Trophoblast cell (in vitro differentiated cells and primary cell): ENCODE measurements around the gene SLC25A4.

Source experiments
- DNase-seq, 2 donors: peaks; one replicate each; pipeline ENCODE4 v3.0.0-alpha.2; 2016
- H2AFZ ChIP-seq: 2 replicates; pipeline ENCODE4 v1.6.1; 2013; ENCODE audit warnings: low read length, moderate library complexity, mild to moderate bottlenecking; ENCODE audit not compliant: insufficient read depth, poor library complexity
- H2AK5ac ChIP-seq: 2 replicates; pipeline ENCODE4 v1.6.1; 2013; ENCODE audit warnings: mild to moderate bottlenecking, low read length
- H2BK120ac ChIP-seq: 2 replicates; pipeline ENCODE4 v1.6.1; 2013; ENCODE audit warnings: low read length, mild to moderate bottlenecking, moderate library complexity; ENCODE audit not compliant: insufficient read depth, poor library complexity
- H2BK12ac ChIP-seq: 2 replicates; pipeline ENCODE4 v1.6.1; 2013; ENCODE audit warnings: mild to moderate bottlenecking, low read length, moderate library complexity
- H2BK5ac ChIP-seq: 2 replicates; pipeline ENCODE4 v1.6.1; 2013; ENCODE audit warnings: low read length, low read depth, moderate library complexity, mild to moderate bottlenecking; ENCODE audit not compliant: poor library complexity
- H3K14ac ChIP-seq: 2 replicates; pipeline ENCODE4 v1.6.1; 2013; ENCODE audit warnings: mild to moderate bottlenecking, low read length
- H3K18ac ChIP-seq: 2 replicates; pipeline ENCODE4 v1.6.1; 2013; ENCODE audit warnings: mild to moderate bottlenecking, low read length
- H3K23ac ChIP-seq: 2 replicates; pipeline ENCODE4 v1.6.1; 2013; ENCODE audit warnings: low read length
- H3K27ac ChIP-seq: 2 replicates; pipeline ENCODE4 v1.5.1; 2013; ENCODE audit warnings: low read depth, mild to moderate bottlenecking, inconsistent platforms, low read length, moderate library complexity
- H3K27me3 ChIP-seq: 2 replicates; pipeline ENCODE4 v1.6.1; 2013; ENCODE audit warnings: inconsistent platforms, mild to moderate bottlenecking, low read length, moderate library complexity; ENCODE audit not compliant: insufficient read depth
- H3K36me3 ChIP-seq, 2 experiments: 1 replicate in 1 of 2; 2 replicates in 1 of 2; pipeline ENCODE4 v1.6.1; 2013; ENCODE audit warnings: low read length in 2 of 2, mild to moderate bottlenecking in 2 of 2, moderate library complexity in 1 of 2; ENCODE audit not compliant: insufficient read depth in 2 of 2, control insufficient read depth in 1 of 2
- H3K4ac ChIP-seq: 2 replicates; pipeline ENCODE4 v1.6.1; 2013; ENCODE audit warnings: low read depth, mild to moderate bottlenecking, low read length, moderate library complexity
- H3K4me1 ChIP-seq, 2 experiments: 1 replicate in 1 of 2; 2 replicates in 1 of 2; pipeline ENCODE4 v1.6.1; 2013; ENCODE audit warnings: low read length in 2 of 2, mild to moderate bottlenecking in 2 of 2, moderate library complexity in 1 of 2; ENCODE audit not compliant: insufficient read depth in 2 of 2, control insufficient read depth in 1 of 2
- H3K4me2 ChIP-seq: 2 replicates; pipeline ENCODE4 v1.6.1; 2013; ENCODE audit warnings: inconsistent platforms, mild to moderate bottlenecking, low read length, moderate library complexity
- H3K4me3 ChIP-seq: 2 replicates; pipeline ENCODE4 v1.5.1; 2013; ENCODE audit warnings: mild to moderate bottlenecking, low read depth, low read length, inconsistent platforms
- H3K79me1 ChIP-seq: one replicate; pipeline ENCODE4 v1.6.1; 2013; ENCODE audit warnings: low read length
- H3K79me2 ChIP-seq: 2 replicates; pipeline ENCODE4 v1.6.1; 2013; ENCODE audit warnings: low read length, mild to moderate bottlenecking; ENCODE audit not compliant: control insufficient read depth, insufficient read depth, poor library complexity
- H3K9ac ChIP-seq: 2 replicates; pipeline ENCODE4 v1.6.1; 2013; ENCODE audit warnings: mild to moderate bottlenecking, low read length
- H3K9me3 ChIP-seq: 2 replicates; pipeline ENCODE4 v1.6.1; 2013; ENCODE audit warnings: low read depth, mild to moderate bottlenecking, control low read depth, inconsistent platforms, low read length; ENCODE audit not compliant: insufficient read depth
- H4K12ac ChIP-seq: 2 replicates; pipeline ENCODE4 v1.6.1; 2013; ENCODE audit warnings: low read depth, mild to moderate bottlenecking, low read length, moderate library complexity
- H4K8ac ChIP-seq: 2 replicates; pipeline ENCODE4 v1.6.1; 2013; ENCODE audit warnings: low read depth, mild to moderate bottlenecking, low read length, moderate library complexity
- H4K91ac ChIP-seq: one replicate; pipeline ENCODE4 v1.6.1; 2013; ENCODE audit warnings: low read depth, mild to moderate bottlenecking, low read length, moderate library complexity
- WGBS: extraction: QIAGEN DNeasy Blood & Tissue Kit; methylation state at CpG from one replicate; pipeline ENCODE4 v1.1.7; 2013; ENCODE audit warnings: missing lambda C conversion rate; ENCODE audit not compliant: insufficient read length, insufficient coverage; ENCODE audit errors: extremely low coverage; 5-methylcytosine and 5-hydroxymethylcytosine counted together

The SLC25A4 gene

GRCh38 chr4:185099024-185099682, 43.9 kb upstream of the SLC25A4 start:
- H4K91ac ChIP-seq: no peak overlapping the region
- no peak overlapping the region for H2BK5ac ChIP-seq
- no peaks in the 10 kb centered on the region for H3K27me3 ChIP-seq
- no peaks in the 10 kb centered on the region for H3K9me3 ChIP-seq
- no peak for DNase-seq
- no peak overlapping the region for H2BK120ac ChIP-seq
- H3K4me2 ChIP-seq: no peak overlapping the region
- no peak overlapping the region for H4K12ac ChIP-seq
- no peak overlapping the region for H3K23ac ChIP-seq
- H3K4me1 ChIP-seq: no peaks in the 10 kb centered on the region
- no peak overlapping the region for H3K18ac ChIP-seq
- no peaks in the 10 kb centered on the region for H3K79me2 ChIP-seq
- H3K36me3 ChIP-seq: no peaks in the 10 kb centered on the region
- no peak overlapping the region for H3K27ac ChIP-seq
- no peak overlapping the region for H3K4ac ChIP-seq
- H2BK12ac ChIP-seq: no peak overlapping the region
- H4K8ac ChIP-seq: no peak overlapping the region
- H2AFZ ChIP-seq: no peak overlapping the region
- no peaks in the 10 kb centered on the region for H3K79me1 ChIP-seq
- no peak overlapping the region for H3K4me3 ChIP-seq
- no CpG with 5 or more reads among the region's 8 CpGs for WGBS
- no peak overlapping the region for H3K9ac ChIP-seq
- no peak overlapping the region for H2AK5ac ChIP-seq
- H3K14ac ChIP-seq: no peak overlapping the region

- no peak overlapping the region for H3K9ac ChIP-seq
- H3K79me2 ChIP-seq: no peaks in the 10 kb centered on the region
- no peak overlapping the region for H2BK12ac ChIP-seq
These were observed 43.1 kb upstream of the SLC25A4 start for GRCh38 chr4:185099940-185100339.

DNA sequence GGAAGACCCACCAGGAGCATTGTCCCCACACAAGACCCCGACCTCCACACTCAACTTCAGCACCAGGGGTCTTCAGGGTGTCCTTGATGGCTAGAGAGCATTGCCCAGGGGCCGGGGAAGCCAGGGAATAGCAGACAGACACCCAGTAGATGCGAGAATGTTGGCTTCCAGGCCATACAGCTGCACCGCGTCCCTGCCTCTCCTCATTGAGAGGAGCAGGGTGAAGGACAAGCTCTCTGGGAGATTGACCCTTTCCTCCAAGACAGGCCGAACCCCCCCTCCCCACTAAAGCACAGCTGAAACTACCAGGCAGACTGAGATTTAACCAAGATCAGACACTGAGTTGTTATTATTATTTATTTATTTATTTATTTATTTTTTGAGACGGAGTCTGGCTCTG, 42.6 kb upstream of the SLC25A4 start:
- H4K91ac ChIP-seq: no peak overlapping the region
- no peak overlapping the region for H2BK120ac ChIP-seq
- no peak overlapping the region for H3K4ac ChIP-seq
- H3K9ac ChIP-seq: no peak overlapping the region
- no peak overlapping the region for H3K4me2 ChIP-seq
- H2BK5ac ChIP-seq: no peak overlapping the region
- no peak overlapping the region for H4K8ac ChIP-seq
- H3K4me3 ChIP-seq: no peak overlapping the region
- H2AK5ac ChIP-seq: no peak overlapping the region
- H3K79me2 ChIP-seq: no peaks in the 10 kb centered on the region
- H3K36me3 ChIP-seq: no peaks in the 10 kb centered on the region
- no peak overlapping the region for H4K12ac ChIP-seq
- no CpG with 5 or more reads among the region's 7 CpGs for WGBS
- DNase-seq: no peak
- no peaks in the 10 kb centered on the region for H3K4me1 ChIP-seq
- no peaks in the 10 kb centered on the region for H3K79me1 ChIP-seq
- H3K18ac ChIP-seq: no peak overlapping the region
- no peak overlapping the region for H3K27ac ChIP-seq
- H2AFZ ChIP-seq: no peak overlapping the region
- no peak overlapping the region for H3K23ac ChIP-seq
- no peaks in the 10 kb centered on the region for H3K27me3 ChIP-seq
- H2BK12ac ChIP-seq: no peak overlapping the region
- peak overlapping the region; percentile 13 for H3K14ac ChIP-seq
- no peaks in the 10 kb centered on the region for H3K9me3 ChIP-seq

More at GRCh38 chr4:185099940-185100339, 43.1 kb upstream of the SLC25A4 start:
- H3K4me2 ChIP-seq: no peak overlapping the region
- no peak overlapping the region for H4K91ac ChIP-seq
- H2BK120ac ChIP-seq: no peak overlapping the region
- H3K4ac ChIP-seq: no peak overlapping the region
- no peak overlapping the region for H3K18ac ChIP-seq
- no peak overlapping the region for H3K23ac ChIP-seq
- no peaks in the 10 kb centered on the region for H3K9me3 ChIP-seq
- WGBS: no CpG with 5 or more reads among the region's 8 CpGs
- no peaks in the 10 kb centered on the region for H3K27me3 ChIP-seq
- H3K4me3 ChIP-seq: no peak overlapping the region
- no peak overlapping the region for H2BK5ac ChIP-seq
- H4K12ac ChIP-seq: no peak overlapping the region
- H3K27ac ChIP-seq: no peak overlapping the region
- no peak for DNase-seq
- no peaks in the 10 kb centered on the region for H3K4me1 ChIP-seq
- no peaks in the 10 kb centered on the region for H3K36me3 ChIP-seq
- H2AK5ac ChIP-seq: no peak overlapping the region
- H3K14ac ChIP-seq: no peak overlapping the region
- H3K79me1 ChIP-seq: no peaks in the 10 kb centered on the region
- no peak overlapping the region for H2AFZ ChIP-seq
- no peak overlapping the region for H4K8ac ChIP-seq

- Histone ChIP-seq H4K91ac (no peak overlapping the region), H3K23ac (no peak overlapping the region), H3K27me3 (no peaks in the 10 kb centered on the region), H3K4ac (no peak overlapping the region), H3K9me3 (no peaks in the 10 kb centered on the region), H2BK120ac (no peak overlapping the region), H2BK5ac (no peak overlapping the region), H3K14ac (no peak overlapping the region), H3K4me3 (no peak overlapping the region), H3K79me2 (no peaks in the 10 kb centered on the region), H3K36me3 (no peaks in the 10 kb centered on the region), H3K18ac (no peak overlapping the region), H2AK5ac (no peak overlapping the region), H3K27ac (no peak overlapping the region), H3K4me1 (no peaks in the 10 kb centered on the region), H3K4me2 (no peak overlapping the region), H2BK12ac (no peak overlapping the region), H2AFZ (no peak overlapping the region), H4K8ac (no peak overlapping the region), H3K9ac (no peak overlapping the region), H3K79me1 (no peaks in the 10 kb centered on the region), H4K12ac (no peak overlapping the region)
- no peak for DNase-seq
- WGBS: no CpG with 5 or more reads among the region's 9 CpGs
These were observed 41.6 kb upstream of the SLC25A4 start for GRCh38 chr4:185101354-185101890.
